ENCODE measurements around the gene TRMT44.
A peak's percentile ranks its signal among the peaks of the same experiment; 100 is the strongest.
"Not testable (repeated sequence)": the region's sequence is repeated elsewhere in the genome, so short reads cannot be mapped to it uniquely, and the experiment has no call there.

Gene TRMT44

DNA sequence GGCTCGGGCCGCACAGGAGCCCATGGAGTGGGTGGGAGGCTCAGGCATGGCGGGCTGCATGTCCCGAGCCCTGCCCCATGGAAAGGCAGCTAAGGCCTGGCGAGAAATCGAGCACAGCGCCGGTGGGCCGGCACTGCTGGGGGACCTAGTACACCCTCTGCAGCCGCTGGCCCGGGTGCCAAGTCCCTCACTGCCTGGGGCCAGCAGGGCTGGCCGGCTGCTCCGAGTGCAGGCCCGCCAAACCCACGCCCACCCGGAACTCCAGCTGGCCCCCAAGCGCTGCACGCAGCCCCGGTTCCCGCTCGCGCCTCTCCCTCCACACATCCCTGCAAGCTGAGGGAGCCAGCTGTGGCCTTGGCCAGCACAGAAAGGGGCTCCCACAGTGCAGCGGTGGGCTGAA is 50.9 kb downstream of the TRMT44 start:
- not testable (repeated sequence) for DNase-seq (ENCODE audit: low read depth, low spot score)

- DNase-seq (ENCODE audit: low read depth, low spot score): no peak
Observed at GRCh38 chr4:8492174-8492573, 51.6 kb downstream of the TRMT44 start.

DNA sequence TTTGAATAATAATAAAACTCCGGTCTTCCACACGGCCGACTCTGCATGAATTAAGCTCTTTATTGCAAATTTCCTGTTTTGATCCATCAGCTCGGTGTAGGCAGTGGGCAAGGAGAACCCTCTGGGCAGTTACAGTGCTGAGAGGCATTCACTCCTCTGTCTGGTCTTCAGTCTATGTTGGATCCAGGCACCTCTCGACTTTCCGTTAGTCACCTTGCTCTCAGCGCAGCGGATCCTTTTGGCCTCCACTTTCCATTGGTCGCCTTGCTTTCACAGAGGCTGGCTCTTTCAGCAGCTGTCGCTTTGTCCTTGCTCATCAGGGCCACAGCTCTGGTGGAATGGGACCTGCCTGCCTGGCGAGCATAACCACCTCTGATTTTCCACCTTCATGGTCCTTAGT is 52.9 kb downstream of the TRMT44 start:
- DNase-seq (ENCODE audit: low read depth, low spot score): no peak

- DNase-seq (ENCODE audit: low read depth, low spot score): no peak
Observed at GRCh38 chr4:8494218-8494617, 53.6 kb downstream of the TRMT44 start.

- no peak for DNase-seq (ENCODE audit: low read depth, low spot score)
Observed at GRCh38 chr4:8494983-8495548, 54.5 kb downstream of the TRMT44 start.

GRCh38 chr4:8495803-8496202 is 55.2 kb downstream of the TRMT44 start:
- no peak for DNase-seq (ENCODE audit: low read depth, low spot score)

- no peak for DNase-seq (ENCODE audit: low read depth, low spot score)
Observed at GRCh38 chr4:8497762-8498161, 57.2 kb downstream of the TRMT44 start.

- DNase-seq (ENCODE audit: low read depth, low spot score): no peak
Observed at GRCh38 chr4:8500966-8501365, 60.4 kb downstream of the TRMT44 start.

GRCh38 chr4:8501781-8502180 is 61.2 kb downstream of the TRMT44 start:
- no peak for DNase-seq (ENCODE audit: low read depth, low spot score)

- no peak for DNase-seq (ENCODE audit: low read depth, low spot score)
Observed at GRCh38 chr4:8502371-8502770, 61.8 kb downstream of the TRMT44 start.

DNA sequence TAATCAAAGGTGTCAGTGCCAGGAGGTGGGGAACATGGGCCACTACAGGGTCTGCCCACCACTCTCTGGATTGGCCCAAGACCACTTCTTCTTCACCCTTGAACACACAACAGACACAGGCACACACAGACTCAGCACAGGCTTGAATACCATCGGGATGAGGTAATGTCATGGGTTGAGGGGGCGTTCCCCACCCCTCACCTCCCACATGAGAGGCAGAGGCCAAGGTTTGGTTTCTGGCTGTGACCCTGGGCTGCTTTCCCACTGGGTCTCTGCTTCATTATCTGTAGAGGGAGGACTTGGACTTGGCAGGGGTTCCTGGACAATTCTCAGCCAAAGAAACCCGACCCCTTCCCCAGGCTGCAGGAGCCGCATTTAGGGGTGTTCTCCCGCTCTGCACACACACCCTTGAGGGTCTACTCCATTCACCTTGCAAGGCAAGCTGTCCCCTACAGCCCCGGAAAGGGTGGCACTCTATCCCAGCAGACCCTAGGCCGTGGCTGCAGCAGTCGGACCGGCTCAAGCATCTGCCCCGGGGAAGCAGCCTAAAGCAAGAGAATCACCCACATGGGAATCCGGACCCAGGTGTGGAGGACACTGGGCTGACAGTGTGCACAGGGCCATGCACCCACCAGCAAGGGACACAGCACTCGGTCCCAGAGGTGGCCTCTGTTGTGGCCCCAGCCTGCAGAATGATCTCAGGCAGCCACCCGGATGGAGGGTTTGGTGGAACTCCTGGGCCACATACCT is 62.4 kb downstream of the TRMT44 start:
- peak; percentile 67 for DNase-seq (ENCODE audit: low read depth, low spot score)

DNA sequence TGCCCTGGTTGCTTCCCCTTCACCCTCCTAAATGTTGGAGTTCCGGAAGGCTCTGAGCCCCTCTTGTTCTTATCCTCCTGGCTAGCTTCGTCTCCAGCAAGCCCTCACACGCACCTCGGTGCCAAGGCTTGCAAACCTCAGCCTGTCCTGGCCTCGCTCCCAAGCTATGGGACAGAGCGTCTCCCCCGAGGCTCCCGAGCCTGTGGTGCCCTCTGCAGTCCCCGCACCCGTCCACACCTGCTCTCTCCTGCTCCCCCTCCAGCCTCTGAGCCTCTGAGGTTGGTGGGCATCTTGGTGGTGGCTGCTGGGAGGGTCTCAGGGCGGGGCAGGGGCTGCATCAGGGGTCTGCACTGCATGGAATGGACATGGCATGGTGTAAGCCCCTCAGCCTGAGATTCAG is 63.2 kb downstream of the TRMT44 start:
- no peak for DNase-seq (ENCODE audit: low read depth, low spot score)

DNA sequence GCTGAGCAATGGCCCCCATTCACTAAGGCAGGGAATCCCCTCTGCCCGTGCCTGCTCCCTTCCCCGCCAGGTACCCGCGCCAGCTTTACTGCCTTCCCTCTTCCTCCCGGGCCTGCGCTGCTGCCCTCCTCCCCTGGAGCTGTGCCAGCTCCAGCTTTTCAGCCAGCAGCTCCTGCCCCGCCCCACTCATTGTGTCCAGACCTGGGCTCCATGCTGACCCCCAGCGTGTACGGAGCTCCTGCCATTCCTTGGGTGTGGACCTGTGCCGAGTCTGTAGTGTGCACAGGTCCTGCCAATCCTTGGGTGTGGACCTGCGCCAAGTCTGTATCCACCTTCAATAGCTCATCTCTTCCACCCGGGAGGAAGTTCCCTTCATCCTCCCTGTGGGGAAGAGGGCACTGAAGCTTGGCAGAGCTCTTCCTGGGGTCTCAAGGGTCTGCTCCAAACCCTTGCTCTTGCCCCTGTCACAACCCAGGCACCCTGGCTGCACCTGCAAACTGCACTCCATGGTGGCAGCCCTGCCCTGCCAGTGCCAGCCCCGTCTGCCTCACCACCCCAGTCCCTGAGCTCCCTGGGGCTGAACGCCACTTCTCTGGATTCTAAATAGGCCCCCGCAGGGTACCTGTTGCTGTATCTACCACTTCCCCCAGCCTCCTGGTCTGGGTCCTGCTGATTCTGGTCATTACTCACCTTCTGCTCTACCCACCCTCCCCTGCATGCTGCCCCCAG is 63.9 kb downstream of the TRMT44 start:
- no peak for DNase-seq (ENCODE audit: low read depth, low spot score)

- DNase-seq (ENCODE audit: low read depth, low spot score): no peak
Observed at GRCh38 chr4:8505229-8505628, 64.7 kb downstream of the TRMT44 start.

DNA sequence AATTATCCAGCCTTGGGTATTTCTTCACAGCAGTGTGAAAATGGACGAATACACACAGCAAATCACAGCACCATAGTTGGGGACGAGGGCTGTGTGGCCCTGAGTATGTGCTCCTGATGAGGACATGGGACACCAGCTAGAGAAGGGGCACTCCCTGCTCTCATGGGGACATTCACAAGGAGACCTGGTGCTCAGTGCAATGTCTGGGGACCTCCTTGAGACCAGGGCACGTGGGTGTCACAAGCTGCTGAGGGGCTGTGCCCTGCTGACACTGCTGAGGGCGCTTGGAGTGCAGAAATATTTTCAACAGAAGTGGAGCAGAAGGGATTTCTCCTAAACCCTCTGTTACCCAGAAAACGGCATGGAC is 65.4 kb downstream of the TRMT44 start:
- no peak for DNase-seq (ENCODE audit: low read depth, low spot score)

- DNase-seq (ENCODE audit: low read depth, low spot score): peak; percentile 84
Observed at GRCh38 chr4:8506373-8507195, 66.0 kb downstream of the TRMT44 start.

DNA sequence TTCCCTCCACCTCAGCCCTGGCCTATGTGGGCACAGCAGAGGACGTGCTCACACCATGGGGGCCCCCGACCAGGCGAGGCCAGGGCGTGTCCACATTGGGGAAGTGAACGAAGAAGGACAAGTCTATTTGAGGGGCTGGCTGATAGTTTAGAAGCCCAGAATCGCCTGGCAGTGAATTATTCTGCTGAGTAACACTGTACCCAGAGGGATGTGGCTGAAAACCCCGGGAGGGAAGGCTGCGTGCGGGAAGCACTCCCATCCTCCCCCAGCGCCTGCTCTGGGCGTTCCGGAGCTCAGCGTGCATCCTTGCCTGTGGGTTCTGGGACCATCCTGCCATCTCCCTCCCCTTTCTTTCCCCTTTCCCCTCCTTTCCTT is 66.6 kb downstream of the TRMT44 start:
- no peak for DNase-seq (ENCODE audit: low read depth, low spot score)

DNA sequence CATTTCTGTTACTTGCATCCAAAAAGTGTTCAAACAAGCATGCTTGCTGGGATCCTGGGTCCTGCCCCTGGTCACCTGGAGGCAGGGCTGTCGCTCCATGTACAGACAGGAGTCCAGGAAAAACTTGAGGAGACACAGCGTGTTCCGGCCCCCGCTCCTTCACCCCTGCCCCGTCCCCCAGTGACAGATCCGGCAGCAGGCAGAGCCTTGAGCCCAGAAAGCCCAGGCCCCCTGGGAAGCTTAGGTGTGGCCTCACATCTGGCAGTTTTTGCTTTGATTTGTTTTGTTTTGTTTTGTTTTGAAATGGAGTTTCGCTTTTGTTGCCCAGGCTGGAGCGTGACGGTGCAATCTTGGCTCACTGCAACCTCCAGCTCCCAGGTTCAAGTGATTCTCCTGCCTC is 67.0 kb downstream of the TRMT44 start:
- DNase-seq (ENCODE audit: low read depth, low spot score): no peak

GRCh38 chr4:8508266-8508665 is 67.7 kb downstream of the TRMT44 start:
- no peak for DNase-seq (ENCODE audit: low read depth, low spot score)

- DNase-seq (ENCODE audit: low read depth, low spot score): no peak
Observed at GRCh38 chr4:8508740-8509139, 68.2 kb downstream of the TRMT44 start.

DNA sequence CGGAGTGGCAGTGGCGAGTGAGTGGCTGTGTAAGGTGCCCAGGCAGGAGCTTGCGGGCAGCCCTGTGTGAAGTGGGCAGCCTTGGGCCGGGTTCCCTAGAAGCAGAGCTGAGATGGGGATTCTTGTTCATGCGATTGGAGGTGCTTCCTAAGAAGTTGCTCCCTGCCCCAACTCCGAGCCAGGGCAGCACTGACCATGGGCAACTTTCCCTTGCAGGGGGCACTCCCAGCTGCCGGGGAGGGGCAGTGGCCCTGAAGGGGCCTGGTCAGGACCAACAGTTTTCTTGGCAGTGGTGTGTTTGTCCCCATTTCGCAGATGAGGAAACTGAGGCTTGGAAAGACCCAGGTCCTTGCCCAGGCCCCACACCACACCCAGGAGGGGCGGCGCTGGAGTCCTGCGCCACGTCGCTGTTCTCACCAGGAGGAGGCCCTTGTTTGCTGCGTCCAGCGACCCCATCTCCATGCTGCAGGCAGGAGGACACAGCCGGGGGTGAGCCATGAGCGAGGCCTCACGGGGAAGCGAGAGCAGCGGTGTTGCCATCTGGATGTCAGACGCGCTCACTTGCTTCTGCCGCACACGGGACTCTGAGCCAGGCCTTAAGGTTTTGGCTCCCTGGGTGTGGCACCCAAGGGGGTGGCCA is 68.9 kb downstream of the TRMT44 start:
- no peak for DNase-seq (ENCODE audit: low read depth, low spot score)

GRCh38 chr4:8510191-8510590 is 69.6 kb downstream of the TRMT44 start:
- DNase-seq (ENCODE audit: low read depth, low spot score): no peak

Data from ELF-1 (cell line).